Measurements from ENCODE around the gene UNC93B1.

The UNC93B1 gene

GRCh38 chr11:68028802-68029545 lies 25.1 kb upstream of the UNC93B1 start:
- Histone ChIP-seq H2AFZ (ENCODE audit: insufficient read depth, low read length, poor library complexity) (no peak overlapping the region), H3K36me3 (ENCODE audit: control insufficient read depth in 1 of 2, insufficient read depth in 2 of 2, low read length in 2 of 2) (peaks cover 16 to 17% of the 10 kb centered on the region in 2 experiments), H3K27ac (ENCODE audit: low read depth, low read length) (no peak overlapping the region), H2BK120ac (ENCODE audit: insufficient read depth, low read length, poor library complexity) (no peak overlapping the region), H3K9ac (ENCODE audit: low read length) (no peak overlapping the region), H3K4ac (ENCODE audit: low read depth, low read length) (no peak overlapping the region), H3K4me1 (ENCODE audit: control insufficient read depth in 1 of 2, insufficient read depth in 2 of 2, low read length in 2 of 2) (peaks cover 4 to 8% of the 10 kb centered on the region in 2 experiments), H3K79me2 (ENCODE audit: control insufficient read depth, insufficient read depth, low read length, poor library complexity) (peaks cover 7% of the 10 kb centered on the region), H3K14ac (ENCODE audit: low read length) (no peak overlapping the region), H2BK12ac (ENCODE audit: low read length) (no peak overlapping the region), H4K8ac (ENCODE audit: low read depth, low read length) (no peak overlapping the region), H3K18ac (ENCODE audit: low read length) (no peak overlapping the region), H3K4me3 (ENCODE audit: low read depth, low read length) (no peak overlapping the region), H3K23ac (ENCODE audit: low read length) (no peak overlapping the region), H3K27me3 (ENCODE audit: insufficient read depth, low read length) (no peaks in the 10 kb centered on the region), H2BK5ac (ENCODE audit: low read depth, low read length, poor library complexity) (no peak overlapping the region), H3K9me3 (ENCODE audit: insufficient read depth, low read depth, low read length) (peaks cover 17% of the 10 kb centered on the region), H4K12ac (ENCODE audit: low read depth, low read length) (no peak overlapping the region), H2AK5ac (ENCODE audit: low read length) (no peak overlapping the region), H3K4me2 (ENCODE audit: low read length) (no peak overlapping the region), H4K91ac (ENCODE audit: low read depth, low read length) (no peak overlapping the region), H3K79me1 (ENCODE audit: low read length) (peaks cover 6% of the 10 kb centered on the region)
- peak; percentile 46 to 59 for DNase-seq
- no CpG with 5 or more reads among the region's 12 CpGs for WGBS (ENCODE audit: extremely low coverage, insufficient coverage, insufficient read length)

GRCh38 chr11:68027667-68028066 lies 23.8 kb upstream of the UNC93B1 start:
- peaks cover 6% of the 10 kb centered on the region for H3K79me1 ChIP-seq (ENCODE audit: low read length)
- no peak overlapping the region for H2BK120ac ChIP-seq (ENCODE audit: insufficient read depth, low read length, poor library complexity)
- peaks cover 7% of the 10 kb centered on the region for H3K79me2 ChIP-seq (ENCODE audit: control insufficient read depth, insufficient read depth, low read length, poor library complexity)
- H3K18ac ChIP-seq (ENCODE audit: low read length), result no peak overlapping the region
- H2AFZ ChIP-seq (ENCODE audit: insufficient read depth, low read length, poor library complexity), result no peak overlapping the region
- no peak overlapping the region for H2BK5ac ChIP-seq (ENCODE audit: low read depth, low read length, poor library complexity)
- no peak overlapping the region for H3K27ac ChIP-seq (ENCODE audit: low read depth, low read length)
- no peak overlapping the region for H3K23ac ChIP-seq (ENCODE audit: low read length)
- H4K12ac ChIP-seq (ENCODE audit: low read depth, low read length), result no peak overlapping the region
- H3K36me3 ChIP-seq (ENCODE audit: control insufficient read depth in 1 of 2, insufficient read depth in 2 of 2, low read length in 2 of 2), result peaks cover 3 to 4% of the 10 kb centered on the region in 2 experiments
- no CpG with 5 or more reads among the region's 21 CpGs for WGBS (ENCODE audit: extremely low coverage, insufficient coverage, insufficient read length)
- no peak overlapping the region for H3K4me3 ChIP-seq (ENCODE audit: low read depth, low read length)
- H4K8ac ChIP-seq (ENCODE audit: low read depth, low read length), result no peak overlapping the region
- DNase-seq, result no peak
- no peak overlapping the region for H3K4ac ChIP-seq (ENCODE audit: low read depth, low read length)
- H3K9me3 ChIP-seq (ENCODE audit: insufficient read depth, low read depth, low read length), result peaks cover 17% of the 10 kb centered on the region
- no peak overlapping the region for H4K91ac ChIP-seq (ENCODE audit: low read depth, low read length)
- no peak overlapping the region for H3K14ac ChIP-seq (ENCODE audit: low read length)
- peaks cover 4 to 8% of the 10 kb centered on the region in 2 experiments for H3K4me1 ChIP-seq (ENCODE audit: control insufficient read depth in 1 of 2, insufficient read depth in 2 of 2, low read length in 2 of 2)
- H3K4me2 ChIP-seq (ENCODE audit: low read length), result no peak overlapping the region
- H3K9ac ChIP-seq (ENCODE audit: low read length), result no peak overlapping the region
- no peak overlapping the region for H2AK5ac ChIP-seq (ENCODE audit: low read length)
- H2BK12ac ChIP-seq (ENCODE audit: low read length), result no peak overlapping the region
- H3K27me3 ChIP-seq (ENCODE audit: insufficient read depth, low read length), result no peaks in the 10 kb centered on the region

GRCh38 chr11:68026391-68027105 lies 22.7 kb upstream of the UNC93B1 start:
- H2AK5ac ChIP-seq (ENCODE audit: low read length), result no peak overlapping the region

GRCh38 chr11:68025047-68025446 lies 21.1 kb upstream of the UNC93B1 start:
- no CpG with 5 or more reads among the region's 5 CpGs for WGBS (ENCODE audit: extremely low coverage, insufficient coverage, insufficient read length)
- no peak overlapping the region for H2BK12ac ChIP-seq (ENCODE audit: low read length)
- H2AK5ac ChIP-seq (ENCODE audit: low read length), result no peak overlapping the region

More at GRCh38 chr11:68026391-68027105, 22.7 kb upstream of the UNC93B1 start:
- Histone ChIP-seq H2AFZ (ENCODE audit: insufficient read depth, low read length, poor library complexity) (no peak overlapping the region), H3K18ac (ENCODE audit: low read length) (no peak overlapping the region), H3K36me3 (ENCODE audit: control insufficient read depth in 1 of 2, insufficient read depth in 2 of 2, low read length in 2 of 2) (no peaks in the 10 kb centered on the region), H3K23ac (ENCODE audit: low read length) (no peak overlapping the region), H3K79me1 (ENCODE audit: low read length) (peaks cover 6% of the 10 kb centered on the region), H4K12ac (ENCODE audit: low read depth, low read length) (no peak overlapping the region), H3K79me2 (ENCODE audit: control insufficient read depth, insufficient read depth, low read length, poor library complexity) (peaks cover 7% of the 10 kb centered on the region), H3K27me3 (ENCODE audit: insufficient read depth, low read length) (no peaks in the 10 kb centered on the region), H3K14ac (ENCODE audit: low read length) (no peak overlapping the region), H3K4me1 (ENCODE audit: control insufficient read depth in 1 of 2, insufficient read depth in 2 of 2, low read length in 2 of 2) (peaks cover 4 to 8% of the 10 kb centered on the region in 2 experiments), H3K4me2 (ENCODE audit: low read length) (no peak overlapping the region), H2BK5ac (ENCODE audit: low read depth, low read length, poor library complexity) (no peak overlapping the region), H2BK120ac (ENCODE audit: insufficient read depth, low read length, poor library complexity) (no peak overlapping the region), H3K27ac (ENCODE audit: low read depth, low read length) (no peak overlapping the region), H3K4me3 (ENCODE audit: low read depth, low read length) (no peak overlapping the region), H4K91ac (ENCODE audit: low read depth, low read length) (no peak overlapping the region), H3K9me3 (ENCODE audit: insufficient read depth, low read depth, low read length) (peaks cover 17% of the 10 kb centered on the region), H2BK12ac (ENCODE audit: low read length) (no peak overlapping the region), H4K8ac (ENCODE audit: low read depth, low read length) (no peak overlapping the region), H3K9ac (ENCODE audit: low read length) (no peak overlapping the region), H3K4ac (ENCODE audit: low read depth, low read length) (no peak overlapping the region)
- no CpG with 5 or more reads among the region's 18 CpGs for WGBS (ENCODE audit: extremely low coverage, insufficient coverage, insufficient read length)
- no peak for DNase-seq

More at GRCh38 chr11:68025047-68025446, 21.1 kb upstream of the UNC93B1 start:
- Histone ChIP-seq H4K91ac (ENCODE audit: low read depth, low read length) (no peak overlapping the region), H4K8ac (ENCODE audit: low read depth, low read length) (no peak overlapping the region), H2BK120ac (ENCODE audit: insufficient read depth, low read length, poor library complexity) (no peak overlapping the region), H3K4me3 (ENCODE audit: low read depth, low read length) (no peak overlapping the region), H3K23ac (ENCODE audit: low read length) (no peak overlapping the region), H3K27ac (ENCODE audit: low read depth, low read length) (no peak overlapping the region), H3K27me3 (ENCODE audit: insufficient read depth, low read length) (no peaks in the 10 kb centered on the region), H2BK5ac (ENCODE audit: low read depth, low read length, poor library complexity) (no peak overlapping the region), H3K9me3 (ENCODE audit: insufficient read depth, low read depth, low read length) (peaks cover 17% of the 10 kb centered on the region), H3K4ac (ENCODE audit: low read depth, low read length) (no peak overlapping the region), H4K12ac (ENCODE audit: low read depth, low read length) (no peak overlapping the region), H3K14ac (ENCODE audit: low read length) (no peak overlapping the region), H3K4me1 (ENCODE audit: control insufficient read depth in 1 of 2, insufficient read depth in 2 of 2, low read length in 2 of 2) (peaks cover 0 to 4% of the 10 kb centered on the region in 2 experiments), H3K9ac (ENCODE audit: low read length) (no peak overlapping the region), H2AFZ (ENCODE audit: insufficient read depth, low read length, poor library complexity) (no peak overlapping the region), H3K18ac (ENCODE audit: low read length) (no peak overlapping the region), H3K79me2 (ENCODE audit: control insufficient read depth, insufficient read depth, low read length, poor library complexity) (no peaks in the 10 kb centered on the region), H3K36me3 (ENCODE audit: control insufficient read depth in 1 of 2, insufficient read depth in 2 of 2, low read length in 2 of 2) (no peaks in the 10 kb centered on the region), H3K4me2 (ENCODE audit: low read length) (no peak overlapping the region), H3K79me1 (ENCODE audit: low read length) (no peaks in the 10 kb centered on the region)
- DNase-seq, result no peak

Data from trophoblast cell (in vitro differentiated cells and primary cell).